Transverse colon (tissue), 4 donors: ENCODE data around the gene COL13A1. TPM values are rescaled to one million over a fixed set of nuclear protein-coding genes. Genes with fewer than 3 reads are reported as not detected.

Source experiments
- DNase-seq: peaks from one replicate; pipeline ENCODE4 v3.0.0-alpha.2; 2019
- H3K27ac ChIP-seq, 4 donors: fragments of 200-600 bp; sonication (generic); 2 replicates each; pipeline ENCODE4 v1.5.1; 2016 to 2018; ENCODE audit warnings: inconsistent platforms in 4 of 4
- H3K27me3 ChIP-seq: fragments of 200-600 bp; sonication (generic); 2 replicates; pipeline ENCODE4 v1.5.1; 2017; ENCODE audit warnings: inconsistent platforms
- H3K36me3 ChIP-seq, 4 donors: fragments of 200-600 bp; sonication (generic); 2 replicates each; pipeline ENCODE4 v1.5.1; 2017 to 2019; ENCODE audit warnings: inconsistent platforms in 4 of 4
- H3K4me1 ChIP-seq, 4 donors: fragments of 200-600 bp; sonication (generic); 2 replicates each; pipeline ENCODE4 v1.5.1; 2017 to 2020; ENCODE audit warnings: inconsistent platforms in 4 of 4
- H3K4me3 ChIP-seq, 4 donors: fragments of 200-600 bp; sonication (generic); 1 replicate in 1 of 4; 2 replicates in 3 of 4; pipeline versions ENCODE4 v1.5.1 to v1.6.1; 2017 to 2019; ENCODE audit warnings: inconsistent platforms in 4 of 4
- H3K9me3 ChIP-seq, 2 donors: fragments of 200-600 bp; sonication (generic); 2 replicates each; pipeline ENCODE4 v1.5.1; 2017 to 2019; ENCODE audit warnings: inconsistent platforms in 2 of 2
- CTCF ChIP-seq, 5 experiments: fragments of 200-600 bp in 3 of 5; fragments of 450-650 bp in 2 of 5; sonication (generic) in 3 of 5; IDR thresholded peaks; 1 replicate in 2 of 5; 2 replicates in 3 of 5; pipeline ENCODE4 v1.5.1; 2016 to 2017; ENCODE audit warnings: antibody characterized with exemption in 5 of 5, inconsistent platforms in 3 of 5, mild to moderate bottlenecking in 2 of 5, moderate library complexity in 1 of 5
- EP300 ChIP-seq: sonication (generic); formaldehyde crosslinking; IDR thresholded peaks from one replicate; pipeline ENCODE4 v1.6.1; 2017; ENCODE audit warnings: antibody characterized with exemption, low read depth
- POLR2A ChIP-seq: fragments of 450-650 bp; IDR thresholded peaks from one replicate; pipeline ENCODE4 v1.6.1; 2016; ENCODE audit warnings: antibody characterized with exemption, mild to moderate bottlenecking, moderate library complexity
- POLR2AphosphoS5 ChIP-seq, 3 donors: sonication (generic); formaldehyde crosslinking; IDR thresholded peaks; one replicate each; pipeline ENCODE4 v1.6.1; 2016; ENCODE audit warnings: antibody characterized with exemption in 3 of 3
- WGBS, 2 donors: methylation state at CpG; one replicate each; pipeline ENCODE4 v1.1.5; 2018; ENCODE audit warnings: low coverage in 1 of 2; 5-methylcytosine and 5-hydroxymethylcytosine counted together
- in situ Hi-C, 4 donors: fragments of 200-750 bp; cut with MboI; loops; one replicate each; pipeline versions ENCODE4 v1.15.0 to v1.15.1; 2017; ENCODE audit warnings: low sequenced_read_pairs in 3 of 4, low pct_ligation_motif_present in 1 of 4, low pct_unique_long_range_greater_than_20kb in 1 of 4
- intact Hi-C: fragments of 100-400 bp; cut with DNase I; formaldehyde crosslinking; loops from one replicate; pipeline ENCODE4 v1.15.1; 2023; ENCODE audit warnings: low total_unique reads
- total RNA-seq, 4 donors: library from RNA; depleted of rRNA; stranded (reverse); fragments of >200 nt; gene quantifications; one replicate each; pipeline ENCODE4 v1.1.0, GENCODE V29; 2016

COL13A1 gene
- total RNA-seq, 4 donors from 2014 or later = 0.68 to 8.2 (median 2.1) TPM

- Histone ChIP-seq H3K36me3 (no peaks in the 10 kb centered on the region), H3K4me1 (peaks cover 0 to 5% (median 2%) of the 10 kb centered on the region in 4 donors), H3K27ac (no peak overlapping the region), H3K27me3 (no peaks in the 10 kb centered on the region), H3K9me3 (no peaks in the 10 kb centered on the region), H3K4me3 (no peak overlapping the region)
- DNase-seq = no peak
- intact Hi-C loops = no loop called here
- WGBS, 2 donors = 87 to 90% methylated on average over 3 of the region's 3 CpGs
- TF ChIP-seq CTCF (IDR thresholded peaks at IDR 0.05) (no peak), POLR2AphosphoS5 (IDR thresholded peaks at IDR 0.05) (no peak), EP300 (no peak), POLR2A (no peak)
- in situ Hi-C loops = no loop called here
Observed at GRCh38 chr10:69878951-69879350, 77.2 kb downstream of the COL13A1 start.

- Histone ChIP-seq H3K27me3 (no peaks in the 10 kb centered on the region), H3K36me3 (no peaks in the 10 kb centered on the region), H3K4me1 (peaks cover 0 to 10% (median 3%) of the 10 kb centered on the region in 4 donors), H3K4me3 (no peak overlapping the region), H3K27ac (no peak overlapping the region), H3K9me3 (no peaks in the 10 kb centered on the region)
- WGBS, 2 donors = 84 to 96% methylated on average over 3 to 13 of the region's 13 CpGs
- DNase-seq = no peak
- in situ Hi-C loops = no loop called here
- no peak for TF ChIP-seq CTCF (IDR thresholded peaks at IDR 0.05)
- no peak for TF ChIP-seq EP300
- TF ChIP-seq POLR2A = no peak
- no peak for TF ChIP-seq POLR2AphosphoS5 (IDR thresholded peaks at IDR 0.05)
- intact Hi-C loops = no loop called here
Observed at GRCh38 chr10:69879634-69880257, 78.0 kb downstream of the COL13A1 start.

GRCh38 chr10:69880301-69881081, 78.8 kb downstream of the COL13A1 start:
- Histone ChIP-seq H3K9me3 (no peaks in the 10 kb centered on the region), H3K27me3 (no peaks in the 10 kb centered on the region), H3K4me1 (peaks cover 0 to 11% (median 3%) of the 10 kb centered on the region in 4 donors), H3K27ac (no peak overlapping the region), H3K36me3 (no peaks in the 10 kb centered on the region), H3K4me3 (no peak overlapping the region)
- intact Hi-C loops = no loop called here
- in situ Hi-C loops = no loop called here
- TF ChIP-seq EP300 (no peak), POLR2A (no peak), CTCF (IDR thresholded peaks at IDR 0.05) (no peak), POLR2AphosphoS5 (IDR thresholded peaks at IDR 0.05) (no peak)
- 39 to 62% methylated on average over 4 to 27 of the region's 27 CpGs for WGBS, 2 donors
- DNase-seq = no peak

GRCh38 chr10:69881202-69881601, 79.5 kb downstream of the COL13A1 start:
- 88% methylated on average over 12 of the region's 12 CpGs; no CpG with 5 or more reads in 1 of the 2 donors for WGBS, 2 donors
- in situ Hi-C loops (no loop called here), intact Hi-C loops (no loop called here)
- DNase-seq = no peak
- Histone ChIP-seq H3K36me3 (no peaks in the 10 kb centered on the region), H3K9me3 (no peaks in the 10 kb centered on the region), H3K27me3 (no peaks in the 10 kb centered on the region), H3K4me1 (peaks cover 0 to 11% (median 3%) of the 10 kb centered on the region in 4 donors), H3K27ac (no peak overlapping the region), H3K4me3 (no peak overlapping the region)
- TF ChIP-seq EP300 (no peak), CTCF (IDR thresholded peaks at IDR 0.05) (no peak), POLR2AphosphoS5 (IDR thresholded peaks at IDR 0.05) (no peak), POLR2A (no peak)
